DOHH2 (cell line): Measurements from ENCODE around the gene OAT.

Source experiments
- H3F3A ChIP-seq: fragments of 200-600 bp; sonication (generic), shearing (Covaris generic); 2 replicates; pipeline ENCODE4 v1.6.0; 2016; ENCODE audit warnings: antibody characterized with exemption, mild to moderate bottlenecking; ENCODE audit not compliant: control insufficient read depth, insufficient read depth
- H3K27ac ChIP-seq: fragments of 200-600 bp; sonication (generic); 2 replicates; pipeline ENCODE4 v1.5.1; 2014; ENCODE audit warnings: low read depth, mild to moderate bottlenecking, low read length, moderate library complexity
- H3K27me3 ChIP-seq: fragments of 200-600 bp; sonication (generic); 2 replicates; pipeline ENCODE4 v1.6.1; 2014; ENCODE audit warnings: mild to moderate bottlenecking, low read length, mixed read lengths; ENCODE audit not compliant: control insufficient read depth
- H3K36me3 ChIP-seq: fragments of 200-600 bp; sonication (generic); 2 replicates; pipeline ENCODE4 v1.6.1; 2014; ENCODE audit warnings: mild to moderate bottlenecking, low read length, moderate library complexity, mixed read lengths; ENCODE audit not compliant: control insufficient read depth
- H3K4me1 ChIP-seq: fragments of 200-600 bp; sonication (generic); 2 replicates; pipeline ENCODE4 v1.6.1; 2014; ENCODE audit warnings: mild to moderate bottlenecking, low read length, mixed read lengths; ENCODE audit not compliant: control insufficient read depth
- H3K4me2 ChIP-seq: fragments of 200-600 bp; sonication (generic); 2 replicates; pipeline ENCODE4 v1.6.0; 2014; ENCODE audit warnings: mild to moderate bottlenecking, low read length, moderate library complexity
- H3K4me3 ChIP-seq: fragments of 200-600 bp; sonication (generic); 2 replicates; pipeline ENCODE4 v1.5.1; 2014; ENCODE audit warnings: mild to moderate bottlenecking, low read length, mixed read lengths
- H3K79me2 ChIP-seq: fragments of 200-600 bp; sonication (generic); 2 replicates; pipeline ENCODE4 v1.6.1; 2014; ENCODE audit warnings: mild to moderate bottlenecking, low read length, mixed read lengths; ENCODE audit not compliant: control insufficient read depth
- H3K9me2 ChIP-seq: fragments of 200-600 bp; sonication (generic); replicated peaks from 2 replicates; pipeline ENCODE4 v1.6.1; 2014; ENCODE audit warnings: mild to moderate bottlenecking, low read length, mixed read lengths; ENCODE audit not compliant: control insufficient read depth
- H3K9me3 ChIP-seq: fragments of 200-600 bp; sonication (generic); 2 replicates; pipeline ENCODE4 v1.6.1; 2014; ENCODE audit warnings: antibody characterized with exemption, low read length, mixed read lengths; ENCODE audit not compliant: control insufficient read depth, insufficient read depth
- H4K20me1 ChIP-seq: fragments of 200-600 bp; sonication (generic); 2 replicates; pipeline ENCODE4 v1.6.0; 2014; ENCODE audit warnings: low read depth, mild to moderate bottlenecking, antibody characterized with exemption, low read length, moderate library complexity; ENCODE audit not compliant: control insufficient read depth, insufficient read depth
- CTCF ChIP-seq: fragments of 200-600 bp; sonication (generic); IDR thresholded peaks from one replicate; pipeline ENCODE4 v1.5.1; 2014; ENCODE audit warnings: antibody characterized with exemption, mild to moderate bottlenecking, low read depth, low read length; ENCODE audit not compliant: poor library complexity, severe bottlenecking
- EZH2phosphoT487 ChIP-seq: fragments of 200-600 bp; sonication (generic); IDR thresholded peaks from 2 replicates; pipeline ENCODE4 v1.6.1; 2017; ENCODE audit warnings: borderline replicate concordance, mild to moderate bottlenecking, antibody characterized with exemption, low read length, moderate library complexity, mixed read lengths

OAT gene

GRCh38 chr10:124380256-124380995 lies 38.3 kb downstream of the OAT start:
- no peaks in the 10 kb centered on the region for H3K79me2 ChIP-seq
- H3F3A ChIP-seq: no peaks in the 10 kb centered on the region
- H3K9me2 ChIP-seq: no peaks in the 10 kb centered on the region
- peaks cover 25% of the 10 kb centered on the region for H3K27me3 ChIP-seq
- TF ChIP-seq CTCF (no peak), EZH2phosphoT487 (no peak)
- H3K4me3 ChIP-seq: no peak overlapping the region
- no peaks in the 10 kb centered on the region for H4K20me1 ChIP-seq
- H3K4me1 ChIP-seq: no peaks in the 10 kb centered on the region
- H3K4me2 ChIP-seq: no peak overlapping the region
- H3K27ac ChIP-seq: no peak overlapping the region
- H3K36me3 ChIP-seq: no peaks in the 10 kb centered on the region
- H3K9me3 ChIP-seq: no peaks in the 10 kb centered on the region

GRCh38 chr10:124379609-124380193 lies 39.0 kb downstream of the OAT start:
- Histone ChIP-seq H3K4me2 (no peak overlapping the region), H3K9me3 (no peaks in the 10 kb centered on the region), H3K4me1 (no peaks in the 10 kb centered on the region), H3K9me2 (no peaks in the 10 kb centered on the region), H3K36me3 (no peaks in the 10 kb centered on the region), H3K27me3 (peaks cover 27% of the 10 kb centered on the region), H4K20me1 (no peaks in the 10 kb centered on the region), H3K4me3 (no peak overlapping the region), H3K27ac (no peak overlapping the region), H3F3A (no peaks in the 10 kb centered on the region), H3K79me2 (no peaks in the 10 kb centered on the region)
- TF ChIP-seq EZH2phosphoT487 (no peak), CTCF (no peak)

DNA sequence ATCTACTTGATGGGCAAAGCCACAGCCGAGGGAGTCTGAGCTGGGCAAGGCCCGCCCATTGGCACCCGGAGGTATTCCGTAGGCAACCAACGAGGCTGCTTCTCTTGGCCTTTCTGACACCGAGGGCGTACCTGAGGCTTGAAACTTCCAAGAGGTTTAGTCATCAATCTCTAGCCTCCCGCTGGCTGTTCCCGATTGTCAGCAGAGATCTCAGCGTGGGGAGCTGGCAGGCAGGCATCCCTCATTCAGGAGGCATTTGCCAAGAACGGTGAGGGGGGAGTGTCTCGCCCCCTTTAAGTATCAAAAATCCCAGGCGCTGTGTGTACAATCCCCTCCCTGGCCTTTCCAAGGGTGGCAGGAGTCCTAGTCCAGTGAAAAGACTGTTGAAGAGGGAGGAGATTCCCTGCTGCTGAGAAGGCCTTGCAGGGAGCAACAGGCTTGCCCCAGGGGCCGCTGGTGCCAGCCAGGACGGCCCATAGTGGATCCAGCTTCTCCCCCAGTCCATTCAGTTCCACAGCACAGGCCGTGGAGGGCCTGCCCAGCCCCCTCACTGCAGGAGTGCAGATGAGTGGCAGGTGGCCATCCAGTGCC lies 39.7 kb downstream of the OAT start:
- H3K79me2 ChIP-seq: no peaks in the 10 kb centered on the region
- no peaks in the 10 kb centered on the region for H3K9me2 ChIP-seq
- H3K27ac ChIP-seq: no peak overlapping the region
- H4K20me1 ChIP-seq: no peaks in the 10 kb centered on the region
- no peaks in the 10 kb centered on the region for H3K9me3 ChIP-seq
- no peak overlapping the region for H3K4me3 ChIP-seq
- H3K36me3 ChIP-seq: no peaks in the 10 kb centered on the region
- no peaks in the 10 kb centered on the region for H3F3A ChIP-seq
- no peak overlapping the region for H3K4me2 ChIP-seq
- TF ChIP-seq CTCF: no peak
- no peak for TF ChIP-seq EZH2phosphoT487
- H3K27me3 ChIP-seq: peaks cover 30% of the 10 kb centered on the region
- H3K4me1 ChIP-seq: no peaks in the 10 kb centered on the region
